ENCODE data around the gene UBE2I.
"Not testable (repeated sequence)": the region's sequence is repeated elsewhere in the genome, so short reads cannot be mapped to it uniquely, and the experiment has no call there.

Gene UBE2I

GRCh38 chr16:1289477-1289866 lies 20.0 kb upstream of the UBE2I start:
- no peak overlapping the region for H3K4me3 ChIP-seq (ENCODE audit: low read depth in 1 of 2, low read length in 1 of 2)
- H3K4me1 ChIP-seq (ENCODE audit: control insufficient read depth in 1 of 2, insufficient read depth in 1 of 2, low read depth in 1 of 2, low read length in 1 of 2), result peaks cover 0 to 4% of the 10 kb centered on the region in 2 experiments
- H3K9me3 ChIP-seq, result no peaks in the 10 kb centered on the region
- TF ChIP-seq, protein P1, sequence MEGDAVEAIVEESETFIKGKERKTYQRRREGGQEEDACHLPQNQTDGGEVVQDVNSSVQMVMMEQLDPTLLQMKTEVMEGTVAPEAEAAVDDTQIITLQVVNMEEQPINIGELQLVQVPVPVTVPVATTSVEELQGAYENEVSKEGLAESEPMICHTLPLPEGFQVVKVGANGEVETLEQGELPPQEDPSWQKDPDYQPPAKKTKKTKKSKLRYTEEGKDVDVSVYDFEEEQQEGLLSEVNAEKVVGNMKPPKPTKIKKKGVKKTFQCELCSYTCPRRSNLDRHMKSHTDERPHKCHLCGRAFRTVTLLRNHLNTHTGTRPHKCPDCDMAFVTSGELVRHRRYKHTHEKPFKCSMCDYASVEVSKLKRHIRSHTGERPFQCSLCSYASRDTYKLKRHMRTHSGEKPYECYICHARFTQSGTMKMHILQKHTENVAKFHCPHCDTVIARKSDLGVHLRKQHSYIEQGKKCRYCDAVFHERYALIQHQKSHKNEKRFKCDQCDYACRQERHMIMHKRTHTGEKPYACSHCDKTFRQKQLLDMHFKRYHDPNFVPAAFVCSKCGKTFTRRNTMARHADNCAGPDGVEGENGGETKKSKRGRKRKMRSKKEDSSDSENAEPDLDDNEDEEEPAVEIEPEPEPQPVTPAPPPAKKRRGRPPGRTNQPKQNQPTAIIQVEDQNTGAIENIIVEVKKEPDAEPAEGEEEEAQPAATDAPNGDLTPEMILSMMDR (IDR thresholded peaks at IDR 0.05), result no peak
- peaks cover 83% of the 10 kb centered on the region for H3K27me3 ChIP-seq
- no peak overlapping the region for H3K27ac ChIP-seq
- H3K36me3 ChIP-seq, result no peaks in the 10 kb centered on the region

GRCh38 chr16:1290063-1290501 lies 19.4 kb upstream of the UBE2I start:
- H3K4me1 ChIP-seq (ENCODE audit: control insufficient read depth in 1 of 2, insufficient read depth in 1 of 2, low read depth in 1 of 2, low read length in 1 of 2), result peaks cover 0 to 4% of the 10 kb centered on the region in 2 experiments
- H3K9me3 ChIP-seq, result no peaks in the 10 kb centered on the region
- peaks cover 82% of the 10 kb centered on the region for H3K27me3 ChIP-seq
- no peaks in the 10 kb centered on the region for H3K36me3 ChIP-seq
- TF ChIP-seq, protein P1 (IDR thresholded peaks at IDR 0.05), result no peak
- H3K4me3 ChIP-seq (ENCODE audit: low read depth in 1 of 2, low read length in 1 of 2), result no peak overlapping the region
- H3K27ac ChIP-seq, result no peak overlapping the region

DNA sequence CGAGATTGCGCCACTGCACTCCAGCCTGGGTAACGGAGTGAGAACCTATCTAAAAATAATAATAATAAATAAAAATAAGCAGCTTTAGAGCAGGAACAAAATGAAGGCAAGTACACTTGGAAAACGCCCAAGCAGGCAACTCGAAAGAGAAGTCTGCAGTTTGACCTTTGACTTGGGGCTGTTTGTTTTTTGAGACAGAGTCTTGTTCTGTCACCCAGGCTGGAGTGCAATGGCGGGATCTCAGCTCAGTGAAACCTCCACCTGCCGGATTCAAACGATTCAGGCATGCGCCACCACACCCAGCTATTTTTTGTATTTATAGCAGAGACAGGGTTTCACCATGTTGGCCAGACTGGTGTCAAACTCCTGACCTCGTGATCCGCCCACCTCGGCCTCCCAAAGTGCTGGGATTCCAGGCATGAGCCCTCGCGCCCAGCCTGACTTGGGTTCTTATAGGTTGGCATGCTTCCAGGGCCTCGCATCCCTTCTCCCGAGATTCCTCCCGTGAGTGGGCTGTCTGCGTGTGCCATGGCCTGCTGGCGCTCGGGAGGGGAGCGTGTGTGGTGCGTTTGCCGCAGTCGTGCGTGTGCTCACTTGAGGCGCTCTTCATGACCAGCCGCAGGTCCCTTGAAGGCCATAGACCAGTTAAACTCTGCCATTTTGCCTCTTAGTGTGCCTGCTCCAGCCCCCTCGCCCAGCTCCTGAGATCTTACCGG lies 18.4 kb upstream of the UBE2I start:
- H3K27me3 ChIP-seq, result peaks cover 79% of the 10 kb centered on the region
- H3K9me3 ChIP-seq, result no peaks in the 10 kb centered on the region
- TF ChIP-seq, protein P1 (IDR thresholded peaks at IDR 0.05), result no peak
- no peaks in the 10 kb centered on the region for H3K36me3 ChIP-seq
- no peak overlapping the region for H3K27ac ChIP-seq
- H3K4me3 ChIP-seq (ENCODE audit: low read depth in 1 of 2, low read length in 1 of 2), result no peak overlapping the region
- peaks cover 0 to 4% of the 10 kb centered on the region in 2 experiments for H3K4me1 ChIP-seq (ENCODE audit: control insufficient read depth in 1 of 2, insufficient read depth in 1 of 2, low read depth in 1 of 2, low read length in 1 of 2)

DNA sequence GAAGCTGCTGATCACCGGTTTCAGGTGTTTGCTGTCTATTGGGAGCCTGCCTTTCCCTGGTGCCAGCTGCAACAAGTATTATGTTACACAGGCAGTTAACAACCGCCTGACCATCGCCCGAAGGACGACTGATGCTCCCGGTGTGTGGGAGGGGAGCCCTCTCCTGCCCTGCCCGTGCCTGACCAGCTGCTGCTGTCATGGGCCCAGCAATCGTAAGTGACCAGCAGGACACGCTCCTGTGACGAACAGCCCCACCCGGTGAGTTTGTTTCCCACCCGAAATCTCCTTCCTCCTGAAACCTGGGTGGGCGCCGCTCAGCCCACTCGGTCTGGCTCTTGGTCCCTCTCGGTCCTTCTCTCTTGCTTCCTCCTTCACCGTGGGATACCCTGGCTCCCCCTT lies 17.9 kb upstream of the UBE2I start:
- Histone ChIP-seq H3K27me3 (peaks cover 73% of the 10 kb centered on the region), H3K4me3 (ENCODE audit: low read depth in 1 of 2, low read length in 1 of 2) (no peak overlapping the region), H3K27ac (no peak overlapping the region), H3K36me3 (no peaks in the 10 kb centered on the region), H3K4me1 (ENCODE audit: control insufficient read depth in 1 of 2, insufficient read depth in 1 of 2, low read depth in 1 of 2, low read length in 1 of 2) (peaks cover 0 to 4% of the 10 kb centered on the region in 2 experiments), H3K9me3 (no peaks in the 10 kb centered on the region)
- TF ChIP-seq, protein P1 (IDR thresholded peaks at IDR 0.05), result no peak

DNA sequence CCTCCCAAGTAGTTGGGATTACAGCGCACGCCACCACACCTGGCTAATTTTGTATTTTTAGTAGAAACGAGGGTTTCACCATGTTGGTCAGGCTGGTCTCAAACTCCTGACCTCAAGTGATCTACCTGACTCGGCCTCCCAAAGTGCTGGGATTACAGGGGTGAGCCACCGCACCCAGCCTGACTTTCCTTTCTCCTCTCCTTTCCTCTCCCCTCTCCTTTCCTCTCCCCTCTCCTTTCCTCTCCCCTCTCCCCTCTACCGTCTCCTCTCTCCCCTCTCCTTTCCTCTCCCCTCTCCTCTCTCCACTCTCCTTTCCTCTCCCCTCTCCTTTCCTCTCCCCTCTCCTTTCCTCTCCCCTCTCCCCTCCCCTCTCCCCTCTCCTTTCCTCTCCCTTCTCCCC lies 17.2 kb upstream of the UBE2I start:
- not testable (repeated sequence) for H3K4me1 ChIP-seq (ENCODE audit: control insufficient read depth in 1 of 2, insufficient read depth in 1 of 2, low read depth in 1 of 2, low read length in 1 of 2); H3K36me3 ChIP-seq; H3K9me3 ChIP-seq; H3K27ac ChIP-seq; H3K4me3 ChIP-seq (ENCODE audit: low read depth in 1 of 2, low read length in 1 of 2)
- H3K27me3 ChIP-seq, result peaks cover 67% of the 10 kb centered on the region

- not testable (repeated sequence) for H3K9me3 ChIP-seq
Measured at GRCh38 chr16:1292808-1293207, 16.6 kb upstream of the UBE2I start.

More at GRCh38 chr16:1292808-1293207, 16.6 kb upstream of the UBE2I start:
- not testable (repeated sequence) for H3K4me1 ChIP-seq (ENCODE audit: control insufficient read depth in 1 of 2, insufficient read depth in 1 of 2, low read depth in 1 of 2, low read length in 1 of 2); H3K4me3 ChIP-seq (ENCODE audit: low read depth in 1 of 2, low read length in 1 of 2); H3K27ac ChIP-seq; H3K36me3 ChIP-seq
- H3K27me3 ChIP-seq, result peaks cover 61% of the 10 kb centered on the region
